ENCODE data around the gene MYCN. TPM values are rescaled to one million over a fixed set of nuclear protein-coding genes. Genes with fewer than 3 reads are reported as not detected.

Gene MYCN
- total and polyA plus RNA-seq, 2 of the 8 experiments (the other 6 are each of a cell fraction or from before 2014, with no cell fraction given): 87.8 to 137 TPM

DNA sequence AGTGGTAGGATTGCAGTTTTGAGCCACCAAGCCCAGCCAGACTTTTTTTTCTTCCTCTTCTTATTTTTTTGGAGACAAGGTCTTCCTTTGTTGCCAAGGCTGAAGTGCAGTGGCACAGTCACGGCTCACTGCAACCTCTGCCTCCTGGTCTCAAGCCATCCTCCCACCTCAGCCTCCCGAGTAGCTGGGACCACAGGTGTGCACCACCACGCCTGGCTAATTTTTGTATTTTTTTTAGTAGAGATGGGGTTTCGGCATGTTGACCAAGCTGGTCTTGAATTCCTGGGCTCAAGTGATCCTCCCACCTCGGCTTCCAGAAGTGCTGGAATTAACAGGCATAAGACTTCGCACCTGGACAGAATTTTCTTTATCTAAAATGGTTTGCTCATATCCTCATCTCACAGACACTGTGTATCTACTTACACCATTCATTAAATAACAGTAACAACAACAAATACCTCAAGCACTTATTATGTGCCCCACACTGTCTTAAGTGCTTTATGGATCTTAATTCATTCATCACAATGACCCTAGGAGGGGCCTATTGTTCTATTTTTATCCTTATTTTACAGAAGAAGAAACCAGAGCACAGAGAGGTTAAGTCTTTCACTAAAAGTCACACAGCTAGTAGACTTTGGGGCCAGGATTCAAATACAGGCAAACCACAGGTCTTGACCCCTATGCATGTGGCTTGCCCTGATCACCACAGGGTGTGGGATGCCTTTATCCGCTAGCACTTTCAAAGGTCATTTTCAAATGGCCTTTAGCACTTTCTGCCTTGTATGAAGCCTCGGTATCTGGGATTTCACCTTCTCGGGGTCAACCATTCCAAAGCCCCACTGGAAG, 39.6 kb downstream of the MYCN start (continued):
- TF ChIP-seq RBBP5 (IDR thresholded peaks at IDR 0.05; ENCODE audit: borderline replicate concordance, low read depth, low read length) (peak; percentile 79), KDM1A (IDR thresholded peaks at IDR 0.05; ENCODE audit: borderline replicate concordance, low read length) (peak; percentile 100)
